ENCODE measurements around the gene ASPA. TPM values are rescaled to one million over a fixed set of nuclear protein-coding genes. Genes with fewer than 3 reads are reported as not detected.

Gene ASPA
- total RNA-seq, 1 donor from 2014 or later: 2.8 TPM

DNA sequence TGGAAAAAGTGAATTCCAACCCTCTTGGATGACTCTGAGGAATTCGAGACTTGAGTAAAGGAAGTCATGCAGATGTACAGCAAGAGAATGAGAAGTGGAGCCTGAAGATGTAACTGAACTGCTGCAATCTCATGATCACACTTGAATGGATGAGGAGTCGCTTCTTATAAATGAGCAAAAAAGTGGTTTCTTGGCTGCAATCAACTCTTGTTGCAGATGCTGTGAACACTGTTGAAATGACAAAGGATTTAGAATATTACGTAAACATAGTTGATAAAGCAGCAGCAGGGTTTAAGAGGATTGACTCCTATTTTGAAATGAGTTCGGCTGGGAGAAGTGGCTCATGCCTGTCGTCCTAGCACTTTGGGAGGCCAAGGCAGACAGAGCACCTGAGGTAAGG is 25.5 kb downstream of the ASPA start:
- no peak for DNase-seq
- TF ChIP-seq, protein P1, sequence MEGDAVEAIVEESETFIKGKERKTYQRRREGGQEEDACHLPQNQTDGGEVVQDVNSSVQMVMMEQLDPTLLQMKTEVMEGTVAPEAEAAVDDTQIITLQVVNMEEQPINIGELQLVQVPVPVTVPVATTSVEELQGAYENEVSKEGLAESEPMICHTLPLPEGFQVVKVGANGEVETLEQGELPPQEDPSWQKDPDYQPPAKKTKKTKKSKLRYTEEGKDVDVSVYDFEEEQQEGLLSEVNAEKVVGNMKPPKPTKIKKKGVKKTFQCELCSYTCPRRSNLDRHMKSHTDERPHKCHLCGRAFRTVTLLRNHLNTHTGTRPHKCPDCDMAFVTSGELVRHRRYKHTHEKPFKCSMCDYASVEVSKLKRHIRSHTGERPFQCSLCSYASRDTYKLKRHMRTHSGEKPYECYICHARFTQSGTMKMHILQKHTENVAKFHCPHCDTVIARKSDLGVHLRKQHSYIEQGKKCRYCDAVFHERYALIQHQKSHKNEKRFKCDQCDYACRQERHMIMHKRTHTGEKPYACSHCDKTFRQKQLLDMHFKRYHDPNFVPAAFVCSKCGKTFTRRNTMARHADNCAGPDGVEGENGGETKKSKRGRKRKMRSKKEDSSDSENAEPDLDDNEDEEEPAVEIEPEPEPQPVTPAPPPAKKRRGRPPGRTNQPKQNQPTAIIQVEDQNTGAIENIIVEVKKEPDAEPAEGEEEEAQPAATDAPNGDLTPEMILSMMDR (IDR thresholded peaks at IDR 0.05; ENCODE audit: borderline replicate concordance): no peak
- no peaks in the 10 kb centered on the region for H3K27me3 ChIP-seq (ENCODE audit: low read depth)
- H3K36me3 ChIP-seq: no peaks in the 10 kb centered on the region
- no peaks in the 10 kb centered on the region for H3K9me3 ChIP-seq (replicated peaks)
- H3K4me1 ChIP-seq: peaks cover 4% of the 10 kb centered on the region
- no peak overlapping the region for H3K27ac ChIP-seq (replicated peaks)
- intact Hi-C loops (cut with micrococcal nuclease): no loop called here
- no peak overlapping the region for H3K4me3 ChIP-seq

DNA sequence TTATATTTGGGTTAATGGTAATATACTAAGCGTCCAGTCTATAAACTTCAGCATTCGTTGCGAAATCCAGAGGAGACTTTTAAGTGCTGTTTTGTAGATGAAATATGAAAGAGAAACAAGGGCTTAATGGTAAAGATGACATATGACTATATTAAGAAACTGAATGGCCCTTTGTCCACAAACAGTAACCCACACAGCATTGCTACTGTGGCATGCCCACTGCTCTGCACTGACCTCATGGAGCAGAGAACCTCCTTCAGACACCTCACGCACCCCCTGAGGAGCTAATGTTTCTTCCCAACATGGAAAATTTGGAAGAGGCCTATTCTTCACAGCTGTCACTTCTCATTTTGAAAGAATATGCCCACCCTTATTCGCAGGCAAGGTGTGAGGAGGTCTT is 26.7 kb downstream of the ASPA start:
- DNase-seq: no peak
- TF ChIP-seq, protein P1 (IDR thresholded peaks at IDR 0.05; ENCODE audit: borderline replicate concordance): no peak
- H3K27me3 ChIP-seq (ENCODE audit: low read depth): no peaks in the 10 kb centered on the region
- H3K4me1 ChIP-seq: peaks cover 4% of the 10 kb centered on the region
- no peak overlapping the region for H3K27ac ChIP-seq (replicated peaks)
- intact Hi-C loops (cut with micrococcal nuclease): no loop called here
- H3K9me3 ChIP-seq (replicated peaks): no peaks in the 10 kb centered on the region
- H3K36me3 ChIP-seq: no peaks in the 10 kb centered on the region
- H3K4me3 ChIP-seq: no peak overlapping the region

DNA sequence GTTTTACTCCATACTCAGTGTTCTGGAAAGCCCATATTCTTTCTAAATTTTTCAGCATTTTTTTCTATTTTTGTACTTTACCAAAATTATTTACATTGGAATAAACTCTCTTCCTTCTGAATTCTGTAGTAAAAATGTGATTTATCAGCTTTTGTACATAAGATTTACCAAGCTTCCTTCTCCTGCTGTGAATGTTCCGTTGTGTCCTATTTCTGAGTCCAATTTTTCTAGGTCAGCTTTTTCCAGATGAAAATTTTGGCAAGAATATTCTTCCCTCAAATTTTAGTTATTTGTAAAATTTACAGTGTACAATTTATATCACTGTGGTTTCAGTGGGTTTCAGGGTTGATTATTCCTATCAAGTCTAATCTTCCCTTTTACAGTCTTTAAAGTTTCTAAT is 27.5 kb downstream of the ASPA start:
- H3K27ac ChIP-seq (replicated peaks): no peak overlapping the region
- no peaks in the 10 kb centered on the region for H3K9me3 ChIP-seq (replicated peaks)
- H3K4me1 ChIP-seq: peaks cover 4% of the 10 kb centered on the region
- no peaks in the 10 kb centered on the region for H3K36me3 ChIP-seq
- intact Hi-C loops (cut with micrococcal nuclease): no loop called here
- TF ChIP-seq, protein P1 (IDR thresholded peaks at IDR 0.05; ENCODE audit: borderline replicate concordance): no peak
- H3K4me3 ChIP-seq: no peak overlapping the region
- H3K27me3 ChIP-seq (ENCODE audit: low read depth): no peaks in the 10 kb centered on the region
- DNase-seq: no peak

DNA sequence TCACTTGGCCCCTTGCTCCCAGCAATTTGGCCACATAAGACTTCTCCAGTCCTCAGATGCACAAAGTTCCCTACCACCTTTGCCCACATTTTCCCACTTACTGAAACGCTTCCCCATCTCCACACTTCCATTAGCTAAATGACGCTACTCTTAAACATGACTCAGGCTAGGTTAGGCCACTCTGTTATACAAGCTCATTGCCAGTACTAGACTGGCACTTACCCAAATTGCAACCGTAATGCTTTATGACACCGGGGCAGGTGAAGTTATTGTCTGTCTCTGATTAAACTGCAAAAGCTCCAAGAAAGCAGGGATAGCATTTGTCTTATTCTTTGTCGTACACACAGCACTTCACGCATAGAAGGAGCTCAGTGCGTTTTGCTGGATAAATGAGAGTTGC is 29.2 kb downstream of the ASPA start:
- no peak overlapping the region for H3K4me3 ChIP-seq
- intact Hi-C loops (cut with micrococcal nuclease): no loop called here

DNA sequence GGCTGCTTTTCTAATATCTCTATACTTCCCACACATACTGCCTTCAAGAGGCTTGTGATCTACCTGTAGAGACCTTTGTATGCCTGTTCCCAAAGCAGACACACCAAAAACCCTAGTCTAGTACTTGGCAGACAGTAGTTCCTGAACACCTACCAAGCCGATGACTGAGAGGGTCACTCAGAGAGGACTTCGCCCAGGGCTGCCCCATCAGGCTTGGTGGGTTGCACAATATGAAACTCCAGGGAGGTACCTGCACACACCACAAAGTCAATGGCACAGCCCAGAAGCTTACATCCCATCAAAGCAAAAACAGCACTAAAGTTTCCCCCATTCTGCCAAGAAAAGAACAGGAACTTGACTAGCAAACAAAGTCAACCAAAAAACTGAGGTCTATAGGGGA is 30.3 kb downstream of the ASPA start:
- H3K4me3 ChIP-seq: no peak overlapping the region
- no peak for DNase-seq
- H3K4me1 ChIP-seq: peaks cover 4% of the 10 kb centered on the region
- H3K36me3 ChIP-seq: no peaks in the 10 kb centered on the region
- TF ChIP-seq, protein P1 (IDR thresholded peaks at IDR 0.05; ENCODE audit: borderline replicate concordance): no peak
- no peaks in the 10 kb centered on the region for H3K27me3 ChIP-seq (ENCODE audit: low read depth)
- no peak overlapping the region for H3K27ac ChIP-seq (replicated peaks)
- H3K9me3 ChIP-seq (replicated peaks): no peaks in the 10 kb centered on the region
- intact Hi-C loops (cut with micrococcal nuclease): no loop called here

More for the DNA sequence above, 29.2 kb downstream of the ASPA start:
- peaks cover 4% of the 10 kb centered on the region for H3K4me1 ChIP-seq
- DNase-seq: no peak
- no peaks in the 10 kb centered on the region for H3K27me3 ChIP-seq (ENCODE audit: low read depth)
- TF ChIP-seq, protein P1 (IDR thresholded peaks at IDR 0.05; ENCODE audit: borderline replicate concordance): no peak
- H3K9me3 ChIP-seq (replicated peaks): no peaks in the 10 kb centered on the region
- H3K27ac ChIP-seq (replicated peaks): no peak overlapping the region
- no peaks in the 10 kb centered on the region for H3K36me3 ChIP-seq

DNA sequence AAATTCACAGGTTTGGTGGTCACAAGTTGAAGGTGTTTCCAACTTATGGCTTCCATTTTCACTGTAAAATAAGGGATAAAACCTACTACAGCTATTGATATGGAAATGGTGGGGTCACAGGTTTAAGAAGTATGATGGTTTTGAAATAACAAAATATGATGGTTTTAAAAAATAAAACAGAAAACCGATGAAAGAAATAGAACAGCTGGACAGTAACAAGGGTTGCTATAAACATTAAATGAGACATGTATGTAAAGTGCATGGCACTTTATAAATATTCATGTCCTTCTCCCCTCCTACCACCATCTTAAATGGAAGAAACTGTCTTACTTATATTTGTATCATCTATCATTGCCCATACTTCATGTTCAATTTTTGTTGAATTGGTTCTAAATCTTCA is 31.3 kb downstream of the ASPA start:
- intact Hi-C loops (cut with micrococcal nuclease): no loop called here
- TF ChIP-seq, protein P1 (IDR thresholded peaks at IDR 0.05; ENCODE audit: borderline replicate concordance): no peak
- Histone ChIP-seq H3K9me3 (replicated peaks) (no peaks in the 10 kb centered on the region), H3K27me3 (ENCODE audit: low read depth) (no peaks in the 10 kb centered on the region), H3K4me1 (peaks cover 12% of the 10 kb centered on the region), H3K4me3 (no peak overlapping the region), H3K36me3 (no peaks in the 10 kb centered on the region), H3K27ac (replicated peaks) (no peak overlapping the region)
- DNase-seq: no peak

Measured in left ventricle myocardium inferior (tissue), 1 donor.